GM12878 (cell line): ENCODE measurements around the gene RUFY3. TPM values are rescaled to one million over a fixed set of nuclear protein-coding genes. Genes with fewer than 3 reads are reported as not detected.

ENCODE experiments used
- ATAC-seq: fragments of 200-7000 bp; cut with Tn5 transposase; 3 replicates; pipeline ENCODE4 v1.9.1; 2020; ENCODE audit warnings: mild to moderate bottlenecking, moderate library complexity
- BruUV-seq: library from RNA; stranded (reverse); fragments of 400-500 nt; replicated peaks from 2 replicates; lab custom pipeline; 2021; lab: Mats Ljungman, UMichigan
- CTCF ChIA-PET: fragments of 300-600 bp; sonication (Branson Sonifier 250); formaldehyde crosslinking; extraction: SDS; loops from one replicate; lab custom pipeline; 2021; ENCODE audit warnings: inconsistent platforms; lab: Yijun Ruan, JAX
- POLR2A ChIA-PET: fragments of 350-600 bp; formaldehyde crosslinking; extraction: SDS; loops from one replicate; lab custom pipeline; 2021; ENCODE audit warnings: inconsistent platforms; lab: Charles Lee
- RAD21 ChIA-PET: fragments of 300-600 bp; sonication (Branson Sonifier 250); formaldehyde crosslinking; loops from one replicate; lab custom pipeline; 2023; ENCODE audit warnings: antibody characterized with exemption; ENCODE audit not compliant: unreplicated experiment; lab: Charles Lee
- SMC1A ChIA-PET: fragments of 300-600 bp; sonication (Branson Sonifier 250); formaldehyde crosslinking; loops from one replicate; lab custom pipeline; 2023; ENCODE audit not compliant: unreplicated experiment, uncharacterized antibody; lab: Charles Lee
- DNase-seq: peaks from one replicate; pipeline ENCODE4 v3.0.0-alpha.2; 2011; ENCODE audit warnings: low read depth, low spot score
- FAIRE-seq: peaks from 3 replicates; lab custom pipeline; 2011; peaks lifted over from hg19 to GRCh38; lab: Jason Lieb, UNC
- H2AFZ ChIP-seq: 2 replicates; pipeline ENCODE4 v1.6.0; 2011; ENCODE audit warnings: low read depth, low read length, control low read depth; ENCODE audit not compliant: control insufficient read depth
- H3K27ac ChIP-seq: 2 replicates; pipeline ENCODE4 v1.5.1; 2011; ENCODE audit warnings: control low read depth; ENCODE audit not compliant: control insufficient read depth, insufficient read depth
- H3K27me3 ChIP-seq, 2 experiments: replicated peaks in 1 of 2; 2 replicates each; pipeline versions ENCODE4 v1.6.0 to v1.6.1; 2011; ENCODE audit warnings: low read length in 1 of 2; ENCODE audit not compliant: control insufficient read depth in 2 of 2, insufficient read depth in 2 of 2
- H3K36me3 ChIP-seq, 2 experiments: 2 replicates each; pipeline ENCODE4 v1.5.1; 2011; ENCODE audit warnings: low read length in 1 of 2; ENCODE audit not compliant: control insufficient read depth in 2 of 2, insufficient read depth in 2 of 2
- H3K4me1 ChIP-seq: 2 replicates; pipeline ENCODE4 v1.6.1; 2011; ENCODE audit warnings: mild to moderate bottlenecking, low read length, moderate library complexity, mixed read lengths; ENCODE audit not compliant: control insufficient read depth, insufficient read depth
- H3K4me2 ChIP-seq: 2 replicates; pipeline ENCODE4 v1.6.0; 2011; ENCODE audit warnings: control low read depth; ENCODE audit not compliant: control insufficient read depth, insufficient read depth
- H3K4me3 ChIP-seq: fragments of 200-600 bp; sonication (generic); 2 replicates; pipeline ENCODE4 v1.5.1; 2016
- H3K79me2 ChIP-seq: 2 replicates; pipeline ENCODE4 v1.6.0; 2011; ENCODE audit warnings: low read length; ENCODE audit not compliant: control insufficient read depth, insufficient read depth
- H3K9ac ChIP-seq: 2 replicates; pipeline ENCODE4 v1.8.0; 2011; ENCODE audit warnings: low read length, control low read depth, mixed read lengths; ENCODE audit not compliant: control insufficient read depth, insufficient read depth
- H3K9me3 ChIP-seq: replicated peaks from 3 replicates; pipeline ENCODE4 v1.5.1; 2011; ENCODE audit warnings: mild to moderate bottlenecking, low read length; ENCODE audit not compliant: control insufficient read depth, insufficient read depth
- H4K20me1 ChIP-seq: 2 replicates; pipeline ENCODE4 v1.6.0; 2011; ENCODE audit not compliant: control insufficient read depth, insufficient read depth
- BRCA1 ChIP-seq: IDR thresholded peaks from 2 replicates; pipeline ENCODE4 v1.6.1; 2011; ENCODE audit warnings: low read depth, low read length, improper control_type of control experiment
- CBFB ChIP-seq: IDR thresholded peaks from 2 replicates; pipeline ENCODE4 v1.6.1; 2016; ENCODE audit warnings: antibody characterized with exemption, low read depth
- CEBPB ChIP-seq, 2 experiments: fragments of 150-350 bp in 1 of 2; IDR thresholded peaks; 2 replicates each; pipeline ENCODE4 v1.6.1; 2012 to 2014; ENCODE audit warnings: low read depth in 2 of 2, low read length in 2 of 2, borderline replicate concordance in 1 of 2, inconsistent platforms in 1 of 2
- CREB1 ChIP-seq: IDR thresholded peaks from 2 replicates; pipeline ENCODE4 v1.6.1; 2012; ENCODE audit warnings: low read depth, mild to moderate bottlenecking, inconsistent platforms
- EZH2 ChIP-seq: IDR thresholded peaks from 2 replicates; pipeline ENCODE4 v1.6.1; 2012; ENCODE audit warnings: low read depth, mild to moderate bottlenecking, control low read depth, inconsistent platforms, low read length, borderline replicate concordance; ENCODE audit not compliant: control insufficient read depth
- HCFC1 ChIP-seq: fragments of 150-350 bp; IDR thresholded peaks from 2 replicates; pipeline ENCODE4 v1.6.1; 2014; ENCODE audit warnings: low read length
- HDAC6 ChIP-seq: fragments of 200-600 bp; sonication (generic); IDR thresholded peaks from one replicate; pipeline ENCODE4 v1.8.0; 2017; ENCODE audit warnings: antibody characterized with exemption; ENCODE audit not compliant: unreplicated experiment
- NBN ChIP-seq: fragments of 450-650 bp; IDR thresholded peaks from 2 replicates; pipeline ENCODE4 v1.6.1; 2016
- PML ChIP-seq: IDR thresholded peaks from 2 replicates; pipeline ENCODE4 v1.6.1; 2012; ENCODE audit warnings: low read length, inconsistent platforms
- RELA ChIP-seq: fragments of 450-650 bp; IDR thresholded peaks from 2 replicates; pipeline ENCODE4 v1.8.0; 2014; ENCODE audit warnings: borderline replicate concordance; ENCODE audit not compliant: partially characterized antibody
- STAT1 ChIP-seq: fragments of 450-650 bp; conservative IDR thresholded peaks from 2 replicates; pipeline ENCODE4 v1.6.1; 2014; ENCODE audit warnings: antibody characterized with exemption, mild to moderate bottlenecking
- SUPT20H ChIP-seq: IDR thresholded peaks from 2 replicates; pipeline ENCODE4 v1.6.1; 2011; ENCODE audit warnings: low read depth, mild to moderate bottlenecking, low read length, moderate library complexity, borderline replicate concordance; ENCODE audit not compliant: control insufficient read depth
- ZBED1 ChIP-seq: IDR thresholded peaks from 2 replicates; pipeline ENCODE4 v1.6.1; 2016; ENCODE audit warnings: borderline replicate concordance
- ZNF24 ChIP-seq: fragments of 450-650 bp; IDR thresholded peaks from 2 replicates; pipeline ENCODE4 v1.6.1; 2017; ENCODE audit warnings: antibody characterized with exemption, mild to moderate bottlenecking
- WGBS: methylation state at CpG from one replicate; pipeline ENCODE4 v1.1.6; 2016; ENCODE audit warnings: low lambda C conversion rate; ENCODE audit not compliant: insufficient replicate concordance, insufficient coverage; ENCODE audit errors: missing lambda C conversion rate; 5-methylcytosine and 5-hydroxymethylcytosine counted together
- in situ Hi-C: fragments of 300-500 bp; cut with MboI; formaldehyde crosslinking; loops from 9 replicates; pipeline ENCODE4 v1.14.3; 2018; ENCODE audit warnings: mixed read lengths
- intact Hi-C: fragments of 100-400 bp; cut with micrococcal nuclease; formaldehyde crosslinking; loops from one replicate; pipeline ENCODE4 v1.14.2; 2022; ENCODE audit not compliant: unreplicated experiment
- polyA plus RNA-seq, 11 experiments: library from polyadenylated mRNA; depleted of rRNA in 4 of 11; unstranded in 6 of 11; stranded (reverse) in 5 of 11; fragments of >200 nt; fragmentation: Nextera tagmentation in 4 of 11; fragmentation: Illumina TruSeq in 1 of 11; extraction: Ambion mirVana in 4 of 11; extraction: Trizol in 1 of 11; gene quantifications; 1 replicate in 1 of 11; 2 replicates in 10 of 11; pipeline versions ENCODE4 v1.2.1 to v1.2.3, GENCODE V29; 2011 to 2016; ENCODE audit warnings: inconsistent platforms in 2 of 11, missing spikeins in 2 of 11, low read depth in 1 of 11
- total RNA-seq, 4 experiments: library from RNA; depleted of rRNA in 3 of 4; stranded (reverse); fragments of >200 nt in 3 of 4; fragmentation: Illumina TruSeq in 1 of 4; extraction: Trizol in 1 of 4; gene quantifications; 2 replicates each; pipeline versions ENCODE4 v1.2.1 to v1.2.3, GENCODE V29; 2013 to 2021
- TF ChIP-seq, protein P1 (sequence below): fragments of 150-350 bp; IDR thresholded peaks from 2 replicates; pipeline ENCODE4 v1.6.1; 2014; ENCODE audit warnings: mild to moderate bottlenecking, low read depth, low read length
- TF ChIP-seq, protein P2 (sequence below): fragments of 450-650 bp; conservative IDR thresholded peaks from 2 replicates; pipeline ENCODE4 v1.6.1; 2017; ENCODE audit warnings: mild to moderate bottlenecking, moderate library complexity
- TF ChIP-seq, protein P3 (sequence below): fragments of 450-650 bp; IDR thresholded peaks from 2 replicates; pipeline ENCODE4 v1.6.1; 2016; ENCODE audit warnings: mild to moderate bottlenecking

RUFY3 gene
- total and polyA plus RNA-seq, 10 of the 15 experiments (the other 5 are each of a cell fraction or from before 2014, with no cell fraction given): 5.1 to 28.3 (median 13.1) TPM

DNA sequence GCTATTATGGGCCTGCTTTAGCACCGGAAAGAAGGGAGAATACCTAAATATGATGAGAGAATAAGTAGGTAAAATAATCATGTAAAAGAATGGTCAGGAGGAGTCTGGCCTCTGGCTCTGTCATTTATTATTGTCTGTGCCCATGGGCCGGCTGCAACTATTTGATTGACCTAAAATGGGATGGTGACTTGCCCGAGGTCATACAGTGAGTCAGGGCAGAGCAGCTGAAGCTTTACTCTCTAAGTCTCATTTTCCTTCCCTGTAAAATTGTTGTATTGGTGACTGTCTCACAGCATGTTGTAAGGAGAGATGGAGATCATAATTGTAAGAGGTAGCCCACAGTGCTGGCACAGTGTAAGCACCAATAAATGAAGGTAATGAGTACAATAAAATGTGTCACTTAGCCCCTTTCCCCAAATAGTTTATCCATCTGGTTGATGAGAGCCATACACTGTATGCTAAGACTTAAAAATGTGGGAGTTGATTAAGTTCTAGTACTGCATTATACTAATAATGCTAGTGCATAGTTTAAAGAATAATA lies 39.6 kb downstream of the RUFY3 start (continued):
- TF ChIP-seq, protein P1, sequence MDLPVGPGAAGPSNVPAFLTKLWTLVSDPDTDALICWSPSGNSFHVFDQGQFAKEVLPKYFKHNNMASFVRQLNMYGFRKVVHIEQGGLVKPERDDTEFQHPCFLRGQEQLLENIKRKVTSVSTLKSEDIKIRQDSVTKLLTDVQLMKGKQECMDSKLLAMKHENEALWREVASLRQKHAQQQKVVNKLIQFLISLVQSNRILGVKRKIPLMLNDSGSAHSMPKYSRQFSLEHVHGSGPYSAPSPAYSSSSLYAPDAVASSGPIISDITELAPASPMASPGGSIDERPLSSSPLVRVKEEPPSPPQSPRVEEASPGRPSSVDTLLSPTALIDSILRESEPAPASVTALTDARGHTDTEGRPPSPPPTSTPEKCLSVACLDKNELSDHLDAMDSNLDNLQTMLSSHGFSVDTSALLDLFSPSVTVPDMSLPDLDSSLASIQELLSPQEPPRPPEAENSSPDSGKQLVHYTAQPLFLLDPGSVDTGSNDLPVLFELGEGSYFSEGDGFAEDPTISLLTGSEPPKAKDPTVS: no peak

DNA sequence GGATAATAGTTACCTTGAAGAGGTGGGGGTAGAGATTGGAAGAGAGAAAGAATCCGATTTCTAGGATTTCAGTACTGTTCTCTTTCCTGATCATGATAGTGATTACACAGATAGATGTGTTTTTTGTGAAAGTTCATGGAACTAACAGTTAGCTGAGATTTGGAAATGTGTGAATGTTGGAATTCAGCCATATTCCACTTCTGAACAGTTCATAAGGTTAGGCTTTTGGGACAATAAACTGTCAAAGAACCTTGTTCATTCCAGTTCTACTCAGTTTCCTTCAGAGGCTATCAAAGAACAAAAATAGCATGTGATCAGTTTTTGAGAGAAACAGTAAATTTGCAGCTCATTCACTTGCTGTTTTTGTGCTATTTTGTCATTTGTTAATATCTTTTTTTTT lies 43.6 kb downstream of the RUFY3 start:
- no peak overlapping the region for H3K4me2 ChIP-seq
- SMC1A ChIA-PET: interaction anchor here (0.9 kb wide), 1 partner anchor 31 kb away, joined by 4 read pairs; no protein-coding TSS in a partner anchor
- ATAC-seq (no peak), FAIRE-seq (no peak), DNase-seq (no peak)
- no peaks in the 10 kb centered on the region for H3K9me3 ChIP-seq
- H4K20me1 ChIP-seq: no peaks in the 10 kb centered on the region
- POLR2A ChIA-PET: no interaction called here
- RAD21 ChIA-PET: no interaction called here
- no peak overlapping the region for H3K9ac ChIP-seq
- no peaks in the 10 kb centered on the region for H3K36me3 ChIP-seq
- intact Hi-C loops (no loop called here), in situ Hi-C loops (no loop called here)
- no peaks in the 10 kb centered on the region for H3K4me1 ChIP-seq
- H2AFZ ChIP-seq: no peak overlapping the region
- BruUV-seq: no TSS peak
- H3K4me3 ChIP-seq: no peak overlapping the region
- CTCF ChIA-PET: interaction anchor here (0.6 kb wide), 1 partner anchor 186 kb away, joined by 4 read pairs; no protein-coding TSS in a partner anchor
- 84% methylated on average over 1 of the region's 1 CpG for WGBS
- H3K27me3 ChIP-seq: no peaks in the 10 kb centered on the region
- H3K27ac ChIP-seq: no peak overlapping the region
- no peaks in the 10 kb centered on the region for H3K79me2 ChIP-seq
- TF ChIP-seq, protein P2, sequence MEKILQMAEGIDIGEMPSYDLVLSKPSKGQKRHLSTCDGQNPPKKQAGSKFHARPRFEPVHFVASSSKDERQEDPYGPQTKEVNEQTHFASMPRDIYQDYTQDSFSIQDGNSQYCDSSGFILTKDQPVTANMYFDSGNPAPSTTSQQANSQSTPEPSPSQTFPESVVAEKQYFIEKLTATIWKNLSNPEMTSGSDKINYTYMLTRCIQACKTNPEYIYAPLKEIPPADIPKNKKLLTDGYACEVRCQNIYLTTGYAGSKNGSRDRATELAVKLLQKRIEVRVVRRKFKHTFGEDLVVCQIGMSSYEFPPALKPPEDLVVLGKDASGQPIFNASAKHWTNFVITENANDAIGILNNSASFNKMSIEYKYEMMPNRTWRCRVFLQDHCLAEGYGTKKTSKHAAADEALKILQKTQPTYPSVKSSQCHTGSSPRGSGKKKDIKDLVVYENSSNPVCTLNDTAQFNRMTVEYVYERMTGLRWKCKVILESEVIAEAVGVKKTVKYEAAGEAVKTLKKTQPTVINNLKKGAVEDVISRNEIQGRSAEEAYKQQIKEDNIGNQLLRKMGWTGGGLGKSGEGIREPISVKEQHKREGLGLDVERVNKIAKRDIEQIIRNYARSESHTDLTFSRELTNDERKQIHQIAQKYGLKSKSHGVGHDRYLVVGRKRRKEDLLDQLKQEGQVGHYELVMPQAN: no peak
- TF ChIP-seq, protein P3, sequence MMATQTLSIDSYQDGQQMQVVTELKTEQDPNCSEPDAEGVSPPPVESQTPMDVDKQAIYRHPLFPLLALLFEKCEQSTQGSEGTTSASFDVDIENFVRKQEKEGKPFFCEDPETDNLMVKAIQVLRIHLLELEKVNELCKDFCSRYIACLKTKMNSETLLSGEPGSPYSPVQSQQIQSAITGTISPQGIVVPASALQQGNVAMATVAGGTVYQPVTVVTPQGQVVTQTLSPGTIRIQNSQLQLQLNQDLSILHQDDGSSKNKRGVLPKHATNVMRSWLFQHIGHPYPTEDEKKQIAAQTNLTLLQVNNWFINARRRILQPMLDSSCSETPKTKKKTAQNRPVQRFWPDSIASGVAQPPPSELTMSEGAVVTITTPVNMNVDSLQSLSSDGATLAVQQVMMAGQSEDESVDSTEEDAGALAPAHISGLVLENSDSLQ: no peak
- no peak for TF ChIP-seq HCFC1
- TF ChIP-seq ZBED1: no peak
- no peak for TF ChIP-seq EZH2
- no peak for TF ChIP-seq RELA
- TF ChIP-seq CBFB: no peak
- no peak for TF ChIP-seq PML
- TF ChIP-seq HDAC6: no peak
- TF ChIP-seq CEBPB (IDR thresholded peaks at IDR 0.05; ENCODE audit: borderline replicate concordance in 1 of 2, low read depth in 2 of 2, low read length in 2 of 2): no peak
- no peak for TF ChIP-seq CREB1
- TF ChIP-seq ZNF24: no peak
- no peak for TF ChIP-seq SUPT20H
- TF ChIP-seq STAT1: no peak
- TF ChIP-seq BRCA1: no peak
- TF ChIP-seq NBN: no peak
